Measurements from ENCODE around the gene STK16. TPM values are rescaled to one million over a fixed set of nuclear protein-coding genes. Genes with fewer than 3 reads are reported as not detected.
"Not testable (repeated sequence)": the region's sequence is repeated elsewhere in the genome, so short reads cannot be mapped to it uniquely, and the experiment has no call there.

STK16 gene
- 10 to 100 TPM; 37.9 to 44.0 (median 41.0) TPM for polyA plus RNA-seq (ENCODE audit: insufficient read length in 4 of 4)

GRCh38 chr2:219245148-219245898 is at the start of gene STK16, which contains the start of gene GLB1L:
Gene STK16, plus strand, starts transcription at chr2:219245479. Its CDS starts 521 bp downstream, at chr2:219246000.
Gene GLB1L, minus strand, starts transcription at chr2:219245444. Its CDS starts 1,871 bp downstream, at chr2:219243573.
- peak; percentile 83 to 92 (median 88) for DNase-seq (ENCODE audit: low read depth in 4 of 4, low spot score in 2 of 4)

GRCh38 chr2:219197388-219197787 is 47.9 kb upstream of the STK16 start:
- DNase-seq (ENCODE audit: low read depth in 4 of 4, low spot score in 2 of 4), result no peak

GRCh38 chr2:219198974-219199373 is 46.3 kb upstream of the STK16 start:
- DNase-seq (ENCODE audit: low read depth in 4 of 4, low spot score in 2 of 4), result no peak

GRCh38 chr2:219199470-219200211 is 45.6 kb upstream of the STK16 start:
- DNase-seq (ENCODE audit: low read depth in 4 of 4, low spot score in 2 of 4), result no peak

- DNase-seq (ENCODE audit: low read depth in 4 of 4, low spot score in 2 of 4), result not testable (repeated sequence)
These were observed 44.6 kb upstream of the STK16 start for GRCh38 chr2:219200502-219201326.

GRCh38 chr2:219201331-219201730 is 43.9 kb upstream of the STK16 start:
- not testable (repeated sequence) for DNase-seq (ENCODE audit: low read depth in 4 of 4, low spot score in 2 of 4)

- DNase-seq (ENCODE audit: low read depth in 4 of 4, low spot score in 2 of 4), result no peak
These were observed 40.7 kb upstream of the STK16 start for GRCh38 chr2:219204425-219205164.

- no peak for DNase-seq (ENCODE audit: low read depth in 4 of 4, low spot score in 2 of 4)
These were observed 40.1 kb upstream of the STK16 start for GRCh38 chr2:219205165-219205538.

GRCh38 chr2:219205981-219206327 is 39.3 kb upstream of the STK16 start:
- DNase-seq (ENCODE audit: low read depth in 4 of 4, low spot score in 2 of 4), result no peak

GRCh38 chr2:219206328-219207133 is 38.7 kb upstream of the STK16 start, which contains the start of gene ZFAND2B:
Gene ZFAND2B, plus strand, starts transcription at chr2:219206782. Its CDS starts 206 bp downstream, at chr2:219206988.
- DNase-seq (ENCODE audit: low read depth in 4 of 4, low spot score in 2 of 4), result peak; percentile 86 to 93 (median 90)

GRCh38 chr2:219207134-219207883 is 38.0 kb upstream of the STK16 start:
- peak in 1 of 4 donors; percentile 50 for DNase-seq (ENCODE audit: low read depth in 4 of 4, low spot score in 2 of 4)

GRCh38 chr2:219207884-219208740 is 37.2 kb upstream of the STK16 start:
- DNase-seq (ENCODE audit: low read depth in 4 of 4, low spot score in 2 of 4), result no peak

GRCh38 chr2:219209236-219210195 is 35.8 kb upstream of the STK16 start:
- DNase-seq (ENCODE audit: low read depth in 4 of 4, low spot score in 2 of 4), result no peak

GRCh38 chr2:219210196-219210885 is 34.9 kb upstream of the STK16 start:
- DNase-seq (ENCODE audit: low read depth in 4 of 4, low spot score in 2 of 4), result no peak

- no peak for DNase-seq (ENCODE audit: low read depth in 4 of 4, low spot score in 2 of 4)
These were observed 34.4 kb upstream of the STK16 start for GRCh38 chr2:219210886-219211362.

- no peak for DNase-seq (ENCODE audit: low read depth in 4 of 4, low spot score in 2 of 4)
These were observed 32.3 kb upstream of the STK16 start for GRCh38 chr2:219213026-219213415.
